Measurements from ENCODE around the gene NRXN3.

The NRXN3 gene

DNA sequence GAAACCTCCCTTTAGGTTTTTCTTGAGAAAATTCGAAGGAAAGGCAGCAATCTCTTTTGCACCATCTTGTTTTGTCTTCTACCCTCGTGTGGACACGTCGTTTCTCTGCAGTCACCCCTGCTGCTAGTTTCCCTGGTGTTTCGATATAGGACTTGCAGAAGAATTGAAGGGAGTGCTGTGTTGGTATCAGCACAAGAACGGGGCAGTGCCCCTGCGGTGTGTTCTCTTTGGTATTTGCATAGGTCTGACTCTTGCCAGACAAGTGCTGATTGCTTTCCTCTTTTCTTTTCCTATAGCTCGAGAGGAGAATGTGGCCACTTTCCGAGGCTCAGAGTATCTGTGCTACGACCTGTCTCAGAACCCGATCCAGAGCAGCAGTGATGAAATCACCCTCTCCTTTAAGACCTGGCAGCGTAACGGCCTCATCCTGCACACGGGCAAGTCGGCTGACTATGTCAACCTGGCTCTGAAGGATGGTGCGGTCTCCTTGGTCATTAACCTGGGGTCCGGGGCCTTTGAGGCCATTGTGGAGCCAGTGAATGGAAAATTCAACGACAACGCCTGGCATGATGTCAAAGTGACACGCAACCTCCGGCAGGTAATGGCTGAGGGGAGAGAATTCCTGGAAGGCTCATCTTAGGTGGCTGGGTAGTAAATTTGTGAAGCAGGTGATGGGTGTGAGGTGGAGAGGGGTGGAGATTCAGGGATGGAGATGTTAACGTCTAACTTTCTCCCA, 474.8 kb downstream of the NRXN3 start:
- TF ChIP-seq, protein P1, sequence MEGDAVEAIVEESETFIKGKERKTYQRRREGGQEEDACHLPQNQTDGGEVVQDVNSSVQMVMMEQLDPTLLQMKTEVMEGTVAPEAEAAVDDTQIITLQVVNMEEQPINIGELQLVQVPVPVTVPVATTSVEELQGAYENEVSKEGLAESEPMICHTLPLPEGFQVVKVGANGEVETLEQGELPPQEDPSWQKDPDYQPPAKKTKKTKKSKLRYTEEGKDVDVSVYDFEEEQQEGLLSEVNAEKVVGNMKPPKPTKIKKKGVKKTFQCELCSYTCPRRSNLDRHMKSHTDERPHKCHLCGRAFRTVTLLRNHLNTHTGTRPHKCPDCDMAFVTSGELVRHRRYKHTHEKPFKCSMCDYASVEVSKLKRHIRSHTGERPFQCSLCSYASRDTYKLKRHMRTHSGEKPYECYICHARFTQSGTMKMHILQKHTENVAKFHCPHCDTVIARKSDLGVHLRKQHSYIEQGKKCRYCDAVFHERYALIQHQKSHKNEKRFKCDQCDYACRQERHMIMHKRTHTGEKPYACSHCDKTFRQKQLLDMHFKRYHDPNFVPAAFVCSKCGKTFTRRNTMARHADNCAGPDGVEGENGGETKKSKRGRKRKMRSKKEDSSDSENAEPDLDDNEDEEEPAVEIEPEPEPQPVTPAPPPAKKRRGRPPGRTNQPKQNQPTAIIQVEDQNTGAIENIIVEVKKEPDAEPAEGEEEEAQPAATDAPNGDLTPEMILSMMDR (IDR thresholded peaks at IDR 0.05; ENCODE audit: low read depth, low read length) = no peak
- DNase-seq (ENCODE audit: extremely low read depth, low read depth) = no peak

DNA sequence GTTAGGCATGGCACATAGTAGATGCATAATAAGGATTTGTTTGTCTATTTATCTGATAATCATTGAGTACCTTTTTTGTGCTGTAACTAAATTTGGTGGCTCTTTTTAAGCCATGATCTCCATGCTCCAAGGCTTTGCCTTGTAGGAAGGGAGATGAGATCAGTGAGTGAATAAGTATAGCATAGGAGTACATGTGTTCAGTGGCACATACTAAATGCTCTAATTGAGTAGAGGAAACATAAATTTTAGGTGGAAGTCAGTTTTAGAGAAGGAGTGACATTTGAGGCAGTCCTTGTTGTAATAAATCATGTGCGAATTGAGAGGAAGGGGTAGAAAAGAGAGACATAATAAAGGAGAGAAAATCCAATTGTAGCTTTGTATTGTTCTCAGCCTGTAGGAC, 482.6 kb downstream of the NRXN3 start:
- TF ChIP-seq, protein P1 (IDR thresholded peaks at IDR 0.05; ENCODE audit: low read depth, low read length) = no peak
- no peak for DNase-seq (ENCODE audit: extremely low read depth, low read depth)

DNA sequence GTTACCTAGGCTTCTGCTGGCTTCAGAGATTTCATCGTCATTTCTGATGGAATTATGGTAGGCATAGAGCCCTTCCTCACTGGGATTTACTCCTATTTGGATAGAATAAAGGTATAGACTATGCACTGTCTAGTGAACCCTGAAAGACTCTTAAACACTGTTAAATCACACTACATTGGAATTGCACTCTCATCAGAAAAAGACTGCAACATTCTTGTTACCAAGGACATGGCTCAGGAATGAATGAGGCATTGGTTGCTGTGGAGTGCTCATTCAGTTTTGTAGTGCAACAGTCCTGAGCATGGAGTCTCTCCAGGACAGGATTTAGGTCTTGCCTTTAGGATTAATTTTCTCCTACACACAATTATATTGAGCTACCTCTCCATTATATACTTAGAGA, 483.0 kb downstream of the NRXN3 start:
- TF ChIP-seq, protein P1 (IDR thresholded peaks at IDR 0.05; ENCODE audit: low read depth, low read length) = no peak
- DNase-seq (ENCODE audit: extremely low read depth, low read depth) = no peak

DNA sequence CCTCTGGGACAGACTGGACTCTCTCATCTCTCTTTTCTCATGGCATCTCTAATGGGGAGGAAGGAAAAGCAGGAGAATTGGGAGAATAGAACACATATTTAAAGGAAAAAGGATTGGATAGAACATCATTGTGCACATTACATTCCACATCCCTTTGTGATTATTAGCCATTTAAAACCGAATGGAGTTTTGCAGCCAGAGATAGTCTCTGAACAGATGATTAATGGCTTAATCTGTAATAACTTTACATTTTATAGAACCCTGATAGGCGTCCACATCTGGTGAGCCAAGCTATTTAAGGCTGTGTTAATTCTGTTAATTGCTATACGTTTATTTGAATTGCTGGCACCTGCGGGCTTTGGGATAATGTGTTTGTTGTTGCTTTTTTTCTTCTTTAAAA, 487.3 kb downstream of the NRXN3 start:
- TF ChIP-seq, protein P1 (IDR thresholded peaks at IDR 0.05; ENCODE audit: low read depth, low read length) = no peak
- DNase-seq (ENCODE audit: extremely low read depth, low read depth) = no peak

DNA sequence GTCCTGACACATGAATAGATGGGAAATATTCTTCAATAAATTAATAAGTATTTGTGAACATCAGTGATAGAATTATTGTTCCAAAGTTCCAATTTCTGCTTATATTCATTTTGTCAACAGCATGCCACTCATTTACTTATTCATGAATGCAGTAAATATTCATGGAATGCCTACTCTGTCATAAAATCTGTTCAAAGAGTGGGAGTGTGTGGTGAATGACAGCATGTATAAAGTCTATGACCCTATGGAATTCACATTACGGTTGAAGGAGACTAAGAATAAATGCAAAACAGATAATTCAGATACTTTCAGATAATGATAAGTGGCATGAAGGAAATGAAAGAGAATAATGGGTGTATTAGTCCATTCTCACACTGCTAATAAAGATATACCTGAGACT, 494.7 kb downstream of the NRXN3 start:
- TF ChIP-seq, protein P1 (IDR thresholded peaks at IDR 0.05; ENCODE audit: low read depth, low read length) = no peak
- DNase-seq (ENCODE audit: extremely low read depth, low read depth) = no peak

DNA sequence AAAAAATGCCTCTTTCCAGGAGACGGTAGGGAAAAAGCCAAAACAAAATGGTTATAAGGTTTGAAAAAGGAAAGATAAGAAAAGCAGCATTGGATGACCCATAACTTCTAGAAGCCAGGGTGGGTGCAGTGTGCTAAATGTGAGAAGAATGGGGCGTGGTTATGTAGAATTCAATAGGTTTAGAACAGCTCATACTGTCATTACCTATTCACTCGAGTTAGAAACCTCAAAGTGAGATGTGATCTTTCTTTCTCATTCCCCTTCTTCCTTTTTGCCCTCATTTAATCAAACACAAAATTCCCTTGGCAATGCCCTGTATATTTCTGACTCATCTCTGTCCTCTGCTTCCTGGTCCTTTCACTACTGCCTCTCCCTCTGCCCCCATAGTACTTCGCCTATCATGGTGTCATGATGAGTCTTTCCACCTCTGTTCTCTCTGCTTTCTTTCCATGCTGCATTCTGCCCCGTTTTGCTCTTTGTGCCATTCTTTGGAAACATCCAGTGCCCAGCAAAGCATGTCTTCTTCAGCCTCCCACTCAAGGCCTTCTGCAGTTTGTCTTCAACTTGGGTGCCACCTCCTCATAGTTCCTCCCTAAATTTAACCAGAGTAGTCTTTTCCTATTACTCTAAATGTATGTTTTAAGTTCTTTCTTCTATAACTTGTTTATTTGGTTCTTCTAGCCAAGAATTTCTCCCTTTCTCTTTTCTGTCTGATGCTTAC, 496.3 kb downstream of the NRXN3 start:
- no peak for DNase-seq (ENCODE audit: extremely low read depth, low read depth)
- TF ChIP-seq, protein P1 (IDR thresholded peaks at IDR 0.05; ENCODE audit: low read depth, low read length) = no peak

DNA sequence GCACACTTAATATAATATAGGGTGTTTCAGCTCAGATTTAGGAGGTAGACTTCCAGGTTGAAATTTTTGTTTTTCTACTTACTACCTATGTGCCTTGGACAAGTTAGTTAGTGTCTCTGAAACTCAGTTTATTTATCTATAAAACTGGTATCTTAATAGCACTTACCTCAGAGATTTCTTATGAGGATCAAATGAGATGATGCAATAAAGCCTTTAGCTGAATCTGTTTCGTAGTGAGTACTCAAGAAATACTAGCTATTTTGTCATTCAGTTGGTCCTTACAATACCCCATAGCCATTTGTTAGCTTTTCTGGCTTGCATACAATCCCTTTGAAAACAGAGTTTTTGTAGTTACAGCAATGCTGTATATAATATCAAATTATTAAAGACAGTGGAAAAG, 497.0 kb downstream of the NRXN3 start:
- no peak for DNase-seq (ENCODE audit: extremely low read depth, low read depth)

More for the DNA sequence above, 497.0 kb downstream of the NRXN3 start:
- TF ChIP-seq, protein P1 (IDR thresholded peaks at IDR 0.05; ENCODE audit: low read depth, low read length) = no peak
